Transverse colon (tissue), 4 donors: Measurements from ENCODE around the gene ACAD11. TPM values are rescaled to one million over a fixed set of nuclear protein-coding genes. Genes with fewer than 3 reads are reported as not detected.

ENCODE experiments used
- DNase-seq: peaks from one replicate; pipeline ENCODE4 v3.0.0-alpha.2; 2019
- H3K27ac ChIP-seq, 4 donors: fragments of 200-600 bp; sonication (generic); 2 replicates each; pipeline ENCODE4 v1.5.1; 2016 to 2018; ENCODE audit warnings: inconsistent platforms in 4 of 4
- H3K27me3 ChIP-seq: fragments of 200-600 bp; sonication (generic); 2 replicates; pipeline ENCODE4 v1.5.1; 2017; ENCODE audit warnings: inconsistent platforms
- H3K36me3 ChIP-seq, 4 donors: fragments of 200-600 bp; sonication (generic); 2 replicates each; pipeline ENCODE4 v1.5.1; 2017 to 2019; ENCODE audit warnings: inconsistent platforms in 4 of 4
- H3K4me1 ChIP-seq, 4 donors: fragments of 200-600 bp; sonication (generic); 2 replicates each; pipeline ENCODE4 v1.5.1; 2017 to 2020; ENCODE audit warnings: inconsistent platforms in 4 of 4
- H3K4me3 ChIP-seq, 4 donors: fragments of 200-600 bp; sonication (generic); 1 replicate in 1 of 4; 2 replicates in 3 of 4; pipeline versions ENCODE4 v1.5.1 to v1.6.1; 2017 to 2019; ENCODE audit warnings: inconsistent platforms in 4 of 4
- H3K9me3 ChIP-seq, 2 donors: fragments of 200-600 bp; sonication (generic); 2 replicates each; pipeline ENCODE4 v1.5.1; 2017 to 2019; ENCODE audit warnings: inconsistent platforms in 2 of 2
- CTCF ChIP-seq, 5 experiments: fragments of 200-600 bp in 3 of 5; fragments of 450-650 bp in 2 of 5; sonication (generic) in 3 of 5; IDR thresholded peaks; 1 replicate in 2 of 5; 2 replicates in 3 of 5; pipeline ENCODE4 v1.5.1; 2016 to 2017; ENCODE audit warnings: antibody characterized with exemption in 5 of 5, inconsistent platforms in 3 of 5, mild to moderate bottlenecking in 2 of 5, moderate library complexity in 1 of 5
- EP300 ChIP-seq: sonication (generic); formaldehyde crosslinking; IDR thresholded peaks from one replicate; pipeline ENCODE4 v1.6.1; 2017; ENCODE audit warnings: antibody characterized with exemption, low read depth
- POLR2A ChIP-seq: fragments of 450-650 bp; IDR thresholded peaks from one replicate; pipeline ENCODE4 v1.6.1; 2016; ENCODE audit warnings: antibody characterized with exemption, mild to moderate bottlenecking, moderate library complexity
- POLR2AphosphoS5 ChIP-seq, 3 donors: sonication (generic); formaldehyde crosslinking; IDR thresholded peaks; one replicate each; pipeline ENCODE4 v1.6.1; 2016; ENCODE audit warnings: antibody characterized with exemption in 3 of 3
- WGBS, 2 donors: methylation state at CpG; one replicate each; pipeline ENCODE4 v1.1.5; 2018; ENCODE audit warnings: low coverage in 1 of 2; 5-methylcytosine and 5-hydroxymethylcytosine counted together
- in situ Hi-C, 4 donors: fragments of 200-750 bp; cut with MboI; loops; one replicate each; pipeline versions ENCODE4 v1.15.0 to v1.15.1; 2017; ENCODE audit warnings: low sequenced_read_pairs in 3 of 4, low pct_ligation_motif_present in 1 of 4, low pct_unique_long_range_greater_than_20kb in 1 of 4
- intact Hi-C: fragments of 100-400 bp; cut with DNase I; formaldehyde crosslinking; loops from one replicate; pipeline ENCODE4 v1.15.1; 2023; ENCODE audit warnings: low total_unique reads
- total RNA-seq, 4 donors: library from RNA; depleted of rRNA; stranded (reverse); fragments of >200 nt; gene quantifications; one replicate each; pipeline ENCODE4 v1.1.0, GENCODE V29; 2016

The ACAD11 gene
- total RNA-seq, 4 donors from 2014 or later = 10.2 to 56.7 (median 20.9) TPM

- WGBS, 2 donors = 70 to 88% methylated on average over 2 of the region's 2 CpGs
- H3K27ac ChIP-seq = no peak overlapping the region
- H3K9me3 ChIP-seq = no peaks in the 10 kb centered on the region
- in situ Hi-C loops (no loop called here), intact Hi-C loops (no loop called here)
- H3K4me3 ChIP-seq = no peak overlapping the region
- H3K27me3 ChIP-seq = no peaks in the 10 kb centered on the region
- H3K4me1 ChIP-seq = no peaks in the 10 kb centered on the region
- no peak for DNase-seq
- no peaks in the 10 kb centered on the region for H3K36me3 ChIP-seq
- no peak for TF ChIP-seq CTCF (IDR thresholded peaks at IDR 0.05)
- no peak for TF ChIP-seq EP300
Measured at GRCh38 chr3:132568422-132568821, 91.2 kb downstream of the ACAD11 start.

- no peaks in the 10 kb centered on the region for H3K4me1 ChIP-seq
- no peak for DNase-seq
- TF ChIP-seq CTCF (IDR thresholded peaks at IDR 0.05) (no peak), POLR2AphosphoS5 (IDR thresholded peaks at IDR 0.05) (no peak), EP300 (no peak), POLR2A (no peak)
- H3K36me3 ChIP-seq = peaks cover 0 to 2% (median 0%) of the 10 kb centered on the region in 4 donors
- in situ Hi-C loops (no loop called here), intact Hi-C loops (no loop called here)
- no peak overlapping the region for H3K4me3 ChIP-seq
- 72 to 89% methylated on average over 2 of the region's 2 CpGs for WGBS, 2 donors
- H3K9me3 ChIP-seq = no peaks in the 10 kb centered on the region
- no peak overlapping the region for H3K27ac ChIP-seq
- H3K27me3 ChIP-seq = no peaks in the 10 kb centered on the region
Measured at GRCh38 chr3:132564070-132564465, 95.5 kb downstream of the ACAD11 start.

GRCh38 chr3:132563420-132564069, 96.1 kb downstream of the ACAD11 start:
- Histone ChIP-seq H3K27me3 (no peaks in the 10 kb centered on the region), H3K27ac (no peak overlapping the region), H3K9me3 (no peaks in the 10 kb centered on the region), H3K4me3 (no peak overlapping the region), H3K36me3 (peaks cover 0 to 7% (median 0%) of the 10 kb centered on the region in 4 donors), H3K4me1 (no peaks in the 10 kb centered on the region)
- in situ Hi-C loops = no loop called here
- intact Hi-C loops = no loop called here
- 75 to 84% methylated on average over 4 of the region's 4 CpGs for WGBS, 2 donors
- TF ChIP-seq POLR2A (no peak), EP300 (no peak), CTCF (IDR thresholded peaks at IDR 0.05) (no peak), POLR2AphosphoS5 (IDR thresholded peaks at IDR 0.05) (no peak)
- DNase-seq = no peak

GRCh38 chr3:132561003-132561402, 98.6 kb downstream of the ACAD11 start:
- intact Hi-C loops = no loop called here

More at GRCh38 chr3:132561003-132561402, 98.6 kb downstream of the ACAD11 start:
- DNase-seq = no peak
- no peak overlapping the region for H3K4me3 ChIP-seq
- H3K27me3 ChIP-seq = no peaks in the 10 kb centered on the region
- no peaks in the 10 kb centered on the region for H3K4me1 ChIP-seq
- TF ChIP-seq CTCF (IDR thresholded peaks at IDR 0.05) (no peak), EP300 (no peak), POLR2A (no peak), POLR2AphosphoS5 (IDR thresholded peaks at IDR 0.05) (no peak)
- no peaks in the 10 kb centered on the region for H3K9me3 ChIP-seq
- WGBS, 2 donors = 67 to 85% methylated on average over 1 to 4 of the region's 4 CpGs
- H3K27ac ChIP-seq = no peak overlapping the region
- in situ Hi-C loops = no loop called here
- peaks cover 0 to 7% (median 0%) of the 10 kb centered on the region in 4 donors for H3K36me3 ChIP-seq
